PC-3 (cell line): ENCODE results near the gene SERPINF2. TPM values are rescaled to one million over a fixed set of nuclear protein-coding genes. Genes with fewer than 3 reads are reported as not detected.

Experiments used
- ATAC-seq: fragments of 200-7000 bp; cut with Tn5 transposase; 2 replicates; pipeline ENCODE4 v1.9.1; 2020; ENCODE audit warnings: mild to moderate bottlenecking, moderate library complexity
- BruUV-seq: library from RNA; stranded (reverse); fragments of 400-500 nt; replicated peaks from 2 replicates; lab custom pipeline; 2021; lab: Mats Ljungman, UMichigan
- CTCF ChIA-PET: fragments of 300-600 bp; sonication (Branson Sonifier 250); formaldehyde crosslinking; loops from one replicate; lab custom pipeline; 2022; ENCODE audit warnings: antibody characterized with exemption; lab: Charles Lee
- POLR2A ChIA-PET: fragments of 300-600 bp; sonication (Branson Sonifier 250); formaldehyde crosslinking; loops from one replicate; lab custom pipeline; 2022; ENCODE audit warnings: antibody characterized with exemption; ENCODE audit not compliant: unreplicated experiment; lab: Charles Lee
- DNase-seq: peaks from one replicate; pipeline ENCODE4 v3.0.0-alpha.2; 2015
- H2AFZ ChIP-seq: fragments of 300-600 bp; sonication (generic); 2 replicates; pipeline ENCODE4 v1.6.0; 2016; ENCODE audit warnings: antibody characterized with exemption, low read length
- H3F3A ChIP-seq: fragments of 300-600 bp; sonication (generic); one replicate; pipeline ENCODE4 v1.6.0; 2017; ENCODE audit warnings: antibody characterized with exemption, low read length, control low read depth, mild to moderate bottlenecking; ENCODE audit not compliant: unreplicated experiment
- H3K27ac ChIP-seq: fragments of 300-600 bp; sonication (generic); 2 replicates; pipeline ENCODE4 v1.5.1; 2016; ENCODE audit warnings: mild to moderate bottlenecking, low read length
- H3K27me3 ChIP-seq: fragments of 300-600 bp; sonication (generic); 2 replicates; pipeline ENCODE4 v1.6.1; 2016; ENCODE audit warnings: low read length, mixed read lengths
- H3K36me3 ChIP-seq: fragments of 300-600 bp; sonication (generic); 2 replicates; pipeline ENCODE4 v1.6.1; 2016; ENCODE audit warnings: low read depth, mixed run types, low read length, mixed read lengths
- H3K4me1 ChIP-seq: fragments of 300-600 bp; sonication (generic); 2 replicates; pipeline ENCODE4 v1.5.1; 2016; ENCODE audit warnings: low read length; ENCODE audit not compliant: insufficient read depth
- H3K4me2 ChIP-seq: fragments of 300-600 bp; sonication (generic); 2 replicates; pipeline ENCODE4 v1.6.0; 2016; ENCODE audit warnings: low read length
- H3K4me3 ChIP-seq: fragments of 300-600 bp; sonication (generic); 2 replicates; pipeline ENCODE4 v1.5.1; 2016; ENCODE audit warnings: mild to moderate bottlenecking, low read length, mixed read lengths
- H3K79me2 ChIP-seq: fragments of 300-600 bp; sonication (generic); 2 replicates; pipeline ENCODE4 v1.6.1; 2017; ENCODE audit warnings: low read length, mixed read lengths
- H3K9ac ChIP-seq: fragments of 300-600 bp; sonication (generic); 2 replicates; pipeline ENCODE4 v1.6.0; 2016; ENCODE audit warnings: mild to moderate bottlenecking, low read length
- H3K9me2 ChIP-seq: fragments of 300-600 bp; sonication (generic); replicated peaks from 2 replicates; pipeline ENCODE4 v1.6.1; 2016; ENCODE audit warnings: mixed run types, low read length, mixed read lengths
- H3K9me3 ChIP-seq: fragments of 300-600 bp; sonication (generic); 2 replicates; pipeline ENCODE4 v1.6.1; 2016; ENCODE audit warnings: low read length, mixed read lengths
- H4K20me1 ChIP-seq: fragments of 300-600 bp; sonication (generic); 2 replicates; pipeline ENCODE4 v1.6.1; 2016; ENCODE audit warnings: low read length, mixed read lengths
- EZH2 ChIP-seq: fragments of 300-600 bp; sonication (generic); IDR thresholded peaks from one replicate; pipeline ENCODE4 v1.6.1; 2017; ENCODE audit warnings: antibody characterized with exemption, mild to moderate bottlenecking, low read length; ENCODE audit not compliant: unreplicated experiment
- EZH2phosphoT487 ChIP-seq: fragments of 300-600 bp; sonication (generic); IDR thresholded peaks from 2 replicates; pipeline ENCODE4 v1.6.1; 2018; ENCODE audit warnings: mild to moderate bottlenecking, antibody characterized with exemption, low read length, borderline replicate concordance
- intact Hi-C: fragments of 100-400 bp; cut with micrococcal nuclease; formaldehyde crosslinking; loops from 2 replicates; pipeline ENCODE4 v1.9.0; 2023
- total RNA-seq: library from RNA; depleted of rRNA; stranded (reverse); fragments of >200 nt; gene quantifications from 2 replicates; pipeline ENCODE4 v1.2.3, GENCODE V29; 2014
- TF ChIP-seq, protein P1 (sequence below): fragments of 300-600 bp; sonication (generic); conservative IDR thresholded peaks from 2 replicates; pipeline ENCODE4 v1.5.1; 2017; ENCODE audit warnings: antibody characterized with exemption, low read depth, mild to moderate bottlenecking, low read length

The SERPINF2 gene
- total RNA-seq, 1 experiment from 2014 or later, result 2.5 TPM

DNA sequence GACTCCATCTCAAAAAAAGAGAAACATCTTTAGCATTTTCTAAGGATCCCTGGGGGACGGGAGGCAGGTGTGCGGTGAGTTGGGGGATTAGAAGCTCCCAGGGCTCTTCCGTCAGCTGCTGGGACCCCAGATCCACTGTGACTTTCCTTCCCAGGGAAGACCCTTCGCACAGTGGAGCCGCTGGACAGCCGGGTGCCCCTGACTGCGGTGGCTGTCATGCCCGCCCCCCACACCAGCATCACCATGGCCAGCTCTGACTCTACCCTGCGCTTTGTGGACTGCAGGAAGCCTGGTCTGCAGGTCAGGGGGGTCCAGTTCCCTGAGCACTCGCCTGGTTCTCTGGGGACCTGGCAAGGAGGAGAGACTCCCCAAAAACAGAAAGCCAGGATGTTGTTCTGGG, 7.3 kb upstream of the SERPINF2 start:
- Histone ChIP-seq H3K9me2 (no peaks in the 10 kb centered on the region), H3K79me2 (no peaks in the 10 kb centered on the region), H3K4me3 (no peak overlapping the region), H3K27ac (no peak overlapping the region), H3K36me3 (no peaks in the 10 kb centered on the region), H3K4me2 (no peak overlapping the region), H3K9ac (no peak overlapping the region), H2AFZ (no peak overlapping the region), H3K4me1 (no peaks in the 10 kb centered on the region), H3F3A (no peaks in the 10 kb centered on the region), H4K20me1 (no peaks in the 10 kb centered on the region), H3K9me3 (no peaks in the 10 kb centered on the region), H3K27me3 (no peaks in the 10 kb centered on the region)
- no TSS peak for BruUV-seq
- intact Hi-C loops, result no loop called here
- TF ChIP-seq EZH2phosphoT487 (no peak), EZH2 (no peak)
- TF ChIP-seq, protein P1, sequence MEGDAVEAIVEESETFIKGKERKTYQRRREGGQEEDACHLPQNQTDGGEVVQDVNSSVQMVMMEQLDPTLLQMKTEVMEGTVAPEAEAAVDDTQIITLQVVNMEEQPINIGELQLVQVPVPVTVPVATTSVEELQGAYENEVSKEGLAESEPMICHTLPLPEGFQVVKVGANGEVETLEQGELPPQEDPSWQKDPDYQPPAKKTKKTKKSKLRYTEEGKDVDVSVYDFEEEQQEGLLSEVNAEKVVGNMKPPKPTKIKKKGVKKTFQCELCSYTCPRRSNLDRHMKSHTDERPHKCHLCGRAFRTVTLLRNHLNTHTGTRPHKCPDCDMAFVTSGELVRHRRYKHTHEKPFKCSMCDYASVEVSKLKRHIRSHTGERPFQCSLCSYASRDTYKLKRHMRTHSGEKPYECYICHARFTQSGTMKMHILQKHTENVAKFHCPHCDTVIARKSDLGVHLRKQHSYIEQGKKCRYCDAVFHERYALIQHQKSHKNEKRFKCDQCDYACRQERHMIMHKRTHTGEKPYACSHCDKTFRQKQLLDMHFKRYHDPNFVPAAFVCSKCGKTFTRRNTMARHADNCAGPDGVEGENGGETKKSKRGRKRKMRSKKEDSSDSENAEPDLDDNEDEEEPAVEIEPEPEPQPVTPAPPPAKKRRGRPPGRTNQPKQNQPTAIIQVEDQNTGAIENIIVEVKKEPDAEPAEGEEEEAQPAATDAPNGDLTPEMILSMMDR, result no peak
- ChIA-PET POLR2A (no interaction called here), CTCF (no interaction called here)
- DNase-seq (no peak), ATAC-seq (no peak)

GRCh38 chr17:1735834-1736347, 6.8 kb upstream of the SERPINF2 start:
- no peaks in the 10 kb centered on the region for H3K27me3 ChIP-seq
- ATAC-seq (no peak), DNase-seq (no peak)
- no peaks in the 10 kb centered on the region for H3F3A ChIP-seq
- ChIA-PET POLR2A (no interaction called here), CTCF (no interaction called here)
- H3K36me3 ChIP-seq, result no peaks in the 10 kb centered on the region
- no peaks in the 10 kb centered on the region for H4K20me1 ChIP-seq
- TF ChIP-seq EZH2, result no peak
- no TSS peak for BruUV-seq
- H2AFZ ChIP-seq, result no peak overlapping the region
- no peak overlapping the region for H3K4me3 ChIP-seq
- intact Hi-C loops, result no loop called here
- H3K9me3 ChIP-seq, result no peaks in the 10 kb centered on the region
- no peaks in the 10 kb centered on the region for H3K9me2 ChIP-seq
- H3K4me1 ChIP-seq, result no peaks in the 10 kb centered on the region
- no peak overlapping the region for H3K27ac ChIP-seq
- H3K9ac ChIP-seq, result no peak overlapping the region
- no peaks in the 10 kb centered on the region for H3K79me2 ChIP-seq
- H3K4me2 ChIP-seq, result no peak overlapping the region

- no TSS peak for BruUV-seq
- no peak for DNase-seq
Observed at GRCh38 chr17:1736348-1737281, 6.1 kb upstream of the SERPINF2 start.

More at GRCh38 chr17:1736348-1737281, 6.1 kb upstream of the SERPINF2 start:
- H3K27ac ChIP-seq, result no peak overlapping the region
- POLR2A ChIA-PET, result no interaction called here
- no peaks in the 10 kb centered on the region for H3F3A ChIP-seq
- ATAC-seq, result no peak
- H3K4me2 ChIP-seq, result no peak overlapping the region
- H3K9ac ChIP-seq, result no peak overlapping the region
- intact Hi-C loops, result no loop called here
- no peaks in the 10 kb centered on the region for H3K9me2 ChIP-seq
- no peak overlapping the region for H2AFZ ChIP-seq
- no peaks in the 10 kb centered on the region for H3K79me2 ChIP-seq
- no peaks in the 10 kb centered on the region for H3K4me1 ChIP-seq
- no peaks in the 10 kb centered on the region for H4K20me1 ChIP-seq
- TF ChIP-seq EZH2phosphoT487, result no peak
- H3K36me3 ChIP-seq, result no peaks in the 10 kb centered on the region
- H3K27me3 ChIP-seq, result no peaks in the 10 kb centered on the region
- H3K4me3 ChIP-seq, result no peak overlapping the region
- CTCF ChIA-PET, result no interaction called here
- no peaks in the 10 kb centered on the region for H3K9me3 ChIP-seq
